ENCODE data around the gene PPM1E. TPM values are rescaled to one million over a fixed set of nuclear protein-coding genes. Genes with fewer than 3 reads are reported as not detected.

PPM1E gene
- total RNA-seq, 1 donor from 2014 or later, result 0.26 TPM

DNA sequence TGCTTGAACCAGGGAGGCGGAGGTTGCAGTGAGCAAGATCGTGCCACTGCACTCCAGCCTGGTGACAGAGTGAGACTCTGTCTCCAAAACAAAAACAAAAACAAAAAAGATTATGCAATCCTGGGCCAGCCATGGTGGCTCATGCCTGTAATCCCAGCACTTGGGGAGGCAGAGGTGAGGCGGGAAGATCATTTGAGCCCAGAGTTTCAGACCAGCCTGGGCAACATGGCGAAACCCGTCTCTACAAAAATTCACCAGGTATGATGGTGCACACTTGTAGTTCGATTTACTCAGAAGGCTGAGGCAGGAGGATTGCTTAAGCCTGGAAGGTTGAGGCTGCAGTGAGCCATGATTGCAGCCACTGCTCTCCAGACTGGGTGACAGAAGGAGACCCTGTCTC lies 109.6 kb downstream of the PPM1E start:
- DNase-seq (ENCODE audit: low read depth) (no peak), FAIRE-seq (no peak)
- Histone ChIP-seq H3K27me3 (ENCODE audit: control insufficient read depth, insufficient read depth, low read length) (no peaks in the 10 kb centered on the region), H3K4me3 (ENCODE audit: low read depth, low read length) (no peak overlapping the region), H3K36me3 (ENCODE audit: control insufficient read depth, insufficient read depth, low read length) (no peaks in the 10 kb centered on the region)
- no peak for TF ChIP-seq CTCF (IDR thresholded peaks at IDR 0.05; ENCODE audit: insufficient read depth, low read length, severe bottlenecking)

GRCh38 chr17:58870747-58871146 lies 115.1 kb downstream of the PPM1E start:
- no peak for FAIRE-seq
- no peak for DNase-seq (ENCODE audit: low read depth)
- no peak overlapping the region for H3K4me3 ChIP-seq (ENCODE audit: low read depth, low read length)
- H3K36me3 ChIP-seq (ENCODE audit: control insufficient read depth, insufficient read depth, low read length), result no peaks in the 10 kb centered on the region
- no peaks in the 10 kb centered on the region for H3K27me3 ChIP-seq (ENCODE audit: control insufficient read depth, insufficient read depth, low read length)
- TF ChIP-seq CTCF (IDR thresholded peaks at IDR 0.05; ENCODE audit: insufficient read depth, low read length, severe bottlenecking), result no peak

DNA sequence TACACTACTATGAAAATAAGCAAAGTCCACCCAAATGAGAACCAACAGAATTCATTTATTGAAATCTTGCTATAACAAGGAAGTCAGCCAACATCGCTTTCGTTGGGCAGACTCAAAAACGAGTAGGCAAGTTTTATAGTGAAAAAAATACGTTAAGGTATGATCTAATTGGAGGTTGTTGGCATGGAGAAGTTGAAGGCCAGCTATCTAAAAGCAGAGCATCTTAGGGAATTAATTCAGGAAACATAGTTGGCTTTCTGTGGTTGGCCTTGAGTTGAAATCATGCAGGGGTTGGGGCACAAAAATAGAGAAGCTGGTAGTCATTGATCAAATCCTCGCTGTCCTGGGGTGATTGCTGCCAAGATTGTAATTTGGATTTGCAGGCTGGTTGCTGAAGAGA lies 118.3 kb downstream of the PPM1E start:
- H3K36me3 ChIP-seq (ENCODE audit: control insufficient read depth, insufficient read depth, low read length), result no peaks in the 10 kb centered on the region
- H3K27me3 ChIP-seq (ENCODE audit: control insufficient read depth, insufficient read depth, low read length), result no peaks in the 10 kb centered on the region
- DNase-seq (ENCODE audit: low read depth) (no peak), FAIRE-seq (no peak)
- H3K4me3 ChIP-seq (ENCODE audit: low read depth, low read length), result no peak overlapping the region
- TF ChIP-seq CTCF (IDR thresholded peaks at IDR 0.05; ENCODE audit: insufficient read depth, low read length, severe bottlenecking), result no peak

- Histone ChIP-seq H3K4me3 (ENCODE audit: low read depth, low read length) (no peak overlapping the region), H3K36me3 (ENCODE audit: control insufficient read depth, insufficient read depth, low read length) (no peaks in the 10 kb centered on the region), H3K27me3 (ENCODE audit: control insufficient read depth, insufficient read depth, low read length) (no peaks in the 10 kb centered on the region)
- DNase-seq (ENCODE audit: low read depth), result no peak
- no peak for FAIRE-seq
- no peak for TF ChIP-seq CTCF (IDR thresholded peaks at IDR 0.05; ENCODE audit: insufficient read depth, low read length, severe bottlenecking)
Observed at GRCh38 chr17:58875261-58875660, 119.6 kb downstream of the PPM1E start.

- DNase-seq (ENCODE audit: low read depth), result no peak
- no peak overlapping the region for H3K4me3 ChIP-seq (ENCODE audit: low read depth, low read length)
- H3K36me3 ChIP-seq (ENCODE audit: control insufficient read depth, insufficient read depth, low read length), result no peaks in the 10 kb centered on the region
- H3K27me3 ChIP-seq (ENCODE audit: control insufficient read depth, insufficient read depth, low read length), result no peaks in the 10 kb centered on the region
- FAIRE-seq, result no peak
- no peak for TF ChIP-seq CTCF (IDR thresholded peaks at IDR 0.05; ENCODE audit: insufficient read depth, low read length, severe bottlenecking)
Observed at GRCh38 chr17:58884161-58884560, 128.5 kb downstream of the PPM1E start.

GRCh38 chr17:58886514-58886913 lies 130.9 kb downstream of the PPM1E start:
- Histone ChIP-seq H3K4me3 (ENCODE audit: low read depth, low read length) (no peak overlapping the region), H3K36me3 (ENCODE audit: control insufficient read depth, insufficient read depth, low read length) (no peaks in the 10 kb centered on the region), H3K27me3 (ENCODE audit: control insufficient read depth, insufficient read depth, low read length) (no peaks in the 10 kb centered on the region)
- no peak for TF ChIP-seq CTCF (IDR thresholded peaks at IDR 0.05; ENCODE audit: insufficient read depth, low read length, severe bottlenecking)
- no peak for DNase-seq (ENCODE audit: low read depth)
- no peak for FAIRE-seq

Measured in bronchial epithelial cell (primary cell).